Measurements from ENCODE around the gene TMEM53.

DNA sequence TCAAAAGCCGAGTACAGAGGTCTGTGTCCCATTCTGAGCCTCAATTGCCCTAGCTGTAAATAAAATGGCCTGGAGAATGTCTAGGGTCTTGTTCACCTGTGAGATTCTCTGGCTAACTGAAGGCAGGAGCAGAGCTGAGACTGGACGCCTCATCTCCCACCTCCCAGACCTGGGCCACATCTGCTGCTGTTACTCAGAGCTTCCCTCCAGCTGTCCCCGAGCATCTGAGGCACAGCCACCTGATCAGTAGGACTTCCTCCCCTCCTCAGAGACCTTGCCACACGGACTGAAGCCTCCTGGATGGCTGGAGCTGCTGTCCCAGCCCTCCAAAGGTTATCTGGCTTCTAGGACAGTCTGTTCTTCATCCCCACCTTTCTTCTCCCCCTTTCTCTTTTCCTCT lies 62.4 kb downstream of the TMEM53 start:
- TF ChIP-seq POLR2A (IDR thresholded peaks at IDR 0.05), result no peak
- TF ChIP-seq, protein P1, sequence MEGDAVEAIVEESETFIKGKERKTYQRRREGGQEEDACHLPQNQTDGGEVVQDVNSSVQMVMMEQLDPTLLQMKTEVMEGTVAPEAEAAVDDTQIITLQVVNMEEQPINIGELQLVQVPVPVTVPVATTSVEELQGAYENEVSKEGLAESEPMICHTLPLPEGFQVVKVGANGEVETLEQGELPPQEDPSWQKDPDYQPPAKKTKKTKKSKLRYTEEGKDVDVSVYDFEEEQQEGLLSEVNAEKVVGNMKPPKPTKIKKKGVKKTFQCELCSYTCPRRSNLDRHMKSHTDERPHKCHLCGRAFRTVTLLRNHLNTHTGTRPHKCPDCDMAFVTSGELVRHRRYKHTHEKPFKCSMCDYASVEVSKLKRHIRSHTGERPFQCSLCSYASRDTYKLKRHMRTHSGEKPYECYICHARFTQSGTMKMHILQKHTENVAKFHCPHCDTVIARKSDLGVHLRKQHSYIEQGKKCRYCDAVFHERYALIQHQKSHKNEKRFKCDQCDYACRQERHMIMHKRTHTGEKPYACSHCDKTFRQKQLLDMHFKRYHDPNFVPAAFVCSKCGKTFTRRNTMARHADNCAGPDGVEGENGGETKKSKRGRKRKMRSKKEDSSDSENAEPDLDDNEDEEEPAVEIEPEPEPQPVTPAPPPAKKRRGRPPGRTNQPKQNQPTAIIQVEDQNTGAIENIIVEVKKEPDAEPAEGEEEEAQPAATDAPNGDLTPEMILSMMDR (IDR thresholded peaks at IDR 0.05), result no peak

All from thyroid gland (tissue), 4 donors.